HG03045 (cell line): ENCODE measurements around the gene TEX2.

Experiments used
- ATAC-seq: cut with Tn5 transposase; IDR thresholded peaks from one replicate; pipeline ENCODE4 v1.9.1; 2021; ENCODE audit warnings: mild to moderate bottlenecking, moderate library complexity; ENCODE audit not compliant: unreplicated experiment

The TEX2 gene

DNA sequence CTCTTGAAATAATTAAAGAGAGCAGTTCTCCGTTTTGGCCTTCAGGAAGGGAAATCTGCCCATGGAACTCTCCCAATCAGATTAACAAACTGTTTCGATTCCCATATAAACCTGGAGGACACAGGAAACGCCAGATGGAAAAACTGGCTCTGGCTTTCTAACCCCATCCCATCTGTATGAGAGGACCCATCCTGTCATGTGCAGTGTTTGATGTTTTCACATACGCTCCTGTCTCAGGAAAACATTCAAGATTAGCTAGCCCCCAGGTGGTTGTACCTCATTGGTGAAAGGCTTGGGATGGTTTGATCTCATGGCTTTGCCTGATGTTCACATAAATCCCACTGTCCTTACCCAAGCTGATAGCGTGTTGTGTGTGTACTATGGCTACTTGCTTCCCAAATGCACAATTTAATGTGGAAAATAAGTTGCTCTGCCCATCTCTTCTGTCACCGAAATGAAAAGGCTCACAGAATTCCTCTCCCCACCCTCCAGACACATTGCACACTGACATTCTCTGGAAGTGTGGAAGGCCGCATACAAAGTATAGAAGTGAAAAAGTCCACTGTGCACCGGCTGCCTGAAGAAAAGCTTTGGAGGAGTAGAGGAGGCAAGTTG lies 114.9 kb downstream of the TEX2 start:
- ATAC-seq = no peak

DNA sequence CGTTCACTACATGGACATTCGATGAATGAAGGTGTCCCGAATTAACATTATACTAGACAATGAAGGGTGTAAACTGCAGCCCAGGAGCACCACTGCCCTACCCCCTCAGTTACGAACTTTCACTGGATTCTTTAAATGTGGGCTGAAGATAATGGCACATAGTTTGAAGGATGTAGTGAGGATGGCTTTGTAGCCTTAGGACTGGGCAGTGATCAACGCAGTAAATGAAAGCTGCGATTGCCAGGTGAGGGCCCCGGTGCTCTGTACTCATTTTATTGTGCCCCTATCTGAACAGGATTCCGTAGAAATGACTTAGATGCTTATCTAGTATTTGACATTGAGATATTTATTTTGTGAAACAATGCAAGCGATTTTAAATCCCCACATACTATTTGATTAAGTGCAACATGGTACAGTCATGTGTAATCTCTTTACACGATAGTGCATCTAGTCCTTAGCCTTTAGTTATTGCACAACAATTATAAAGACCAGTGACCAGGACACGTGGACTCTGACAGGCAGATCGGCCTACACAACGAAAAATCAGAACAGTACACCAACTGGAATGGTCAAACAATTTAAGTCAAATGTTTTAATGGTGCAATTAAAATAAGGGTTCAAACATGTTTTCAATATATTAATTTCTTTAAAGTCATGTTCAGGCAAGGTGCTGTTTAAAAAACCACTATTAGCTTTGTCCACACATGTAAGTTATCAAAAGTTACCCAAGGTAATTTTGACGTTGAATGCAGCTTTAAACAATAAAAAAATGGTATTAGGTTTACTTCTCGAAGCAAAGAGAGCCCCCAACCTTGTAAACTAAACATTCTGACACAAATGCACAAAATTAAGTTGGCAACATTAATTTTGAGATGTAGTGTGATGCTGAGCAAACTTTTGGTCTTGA lies 115.7 kb downstream of the TEX2 start:
- ATAC-seq = no peak

DNA sequence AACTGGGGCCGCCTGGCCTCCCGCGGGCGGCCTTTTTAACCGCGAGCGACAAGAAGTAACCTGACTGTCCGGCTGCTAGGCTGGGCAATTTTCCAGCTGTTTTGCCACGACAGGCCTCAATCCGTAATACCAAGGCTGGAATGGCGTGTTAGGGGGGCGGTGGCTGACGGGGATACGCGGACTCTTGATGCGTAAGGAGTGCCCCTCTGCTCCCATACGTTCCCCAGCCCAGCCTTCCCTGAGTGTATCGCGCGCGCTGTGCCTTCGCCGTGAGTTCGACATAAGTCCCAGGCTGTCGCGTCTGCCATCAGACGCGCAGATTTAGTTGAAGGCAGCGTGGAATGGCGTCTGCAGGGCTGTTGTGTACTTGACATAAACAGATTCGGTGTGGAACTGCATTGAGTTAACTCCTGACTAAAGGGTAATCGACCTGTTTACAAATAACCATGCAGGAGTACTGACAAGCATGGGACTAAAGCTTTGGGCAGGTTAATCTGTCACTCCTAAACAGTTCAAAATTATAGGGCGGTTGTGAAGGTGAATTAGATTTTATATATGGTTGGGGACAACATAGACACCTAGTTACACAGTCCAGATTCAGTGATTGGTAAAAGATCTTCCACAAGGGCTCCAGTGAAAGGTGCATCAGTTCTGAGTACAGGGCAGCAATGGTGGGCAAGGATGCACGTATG lies 116.5 kb downstream of the TEX2 start:
- no peak for ATAC-seq

DNA sequence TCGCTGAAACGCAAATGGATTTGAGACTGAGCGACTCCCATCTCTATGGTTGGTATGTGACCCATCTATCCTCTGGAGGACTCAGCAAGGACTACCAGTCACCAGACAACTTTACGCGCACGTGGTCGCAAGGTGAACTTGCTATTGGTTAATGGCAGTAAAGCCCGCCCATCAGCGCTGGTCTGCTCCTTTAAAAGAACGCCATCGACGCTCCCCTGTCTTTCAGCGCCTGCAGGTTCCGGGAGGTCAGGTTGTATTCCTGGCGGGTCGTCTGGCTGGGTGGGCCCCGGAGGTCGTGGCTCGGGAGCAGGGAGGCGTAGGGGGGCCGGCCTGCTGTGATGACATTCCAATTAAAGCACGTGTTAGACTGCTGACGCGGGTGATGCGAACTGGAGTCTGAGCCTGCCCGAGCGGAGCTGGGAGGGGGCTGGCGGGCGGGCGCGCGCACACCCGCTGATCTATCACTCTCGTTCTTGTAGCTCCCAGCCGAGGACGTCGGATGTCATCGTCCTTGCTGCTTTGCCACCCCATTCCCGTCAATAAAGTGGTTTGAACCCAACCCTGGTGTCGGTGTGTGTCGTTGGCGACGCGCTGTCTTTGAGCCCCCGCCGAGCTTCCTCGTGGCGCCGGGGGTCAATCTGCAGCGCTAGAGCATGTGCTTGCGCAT lies 117.2 kb downstream of the TEX2 start:
- peak; percentile 91 for ATAC-seq

DNA sequence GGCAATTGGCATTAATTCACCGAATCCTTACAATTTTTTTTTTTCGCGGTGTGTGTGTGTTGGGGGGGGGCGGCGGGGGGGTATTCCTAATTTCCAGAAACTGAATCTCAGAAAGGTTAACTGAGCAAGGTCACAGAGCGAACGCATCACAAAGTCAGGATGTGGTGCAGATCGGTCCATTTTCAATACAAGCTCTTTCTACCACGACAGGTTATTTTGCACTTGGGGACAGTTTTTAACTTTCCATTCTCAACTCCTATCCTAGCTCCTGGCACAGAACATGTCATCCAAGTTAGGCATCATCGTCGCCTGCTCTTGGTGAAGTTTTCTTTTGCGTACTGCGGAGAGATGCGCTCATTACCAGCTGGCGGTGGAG lies 117.7 kb downstream of the TEX2 start:
- no peak for ATAC-seq

DNA sequence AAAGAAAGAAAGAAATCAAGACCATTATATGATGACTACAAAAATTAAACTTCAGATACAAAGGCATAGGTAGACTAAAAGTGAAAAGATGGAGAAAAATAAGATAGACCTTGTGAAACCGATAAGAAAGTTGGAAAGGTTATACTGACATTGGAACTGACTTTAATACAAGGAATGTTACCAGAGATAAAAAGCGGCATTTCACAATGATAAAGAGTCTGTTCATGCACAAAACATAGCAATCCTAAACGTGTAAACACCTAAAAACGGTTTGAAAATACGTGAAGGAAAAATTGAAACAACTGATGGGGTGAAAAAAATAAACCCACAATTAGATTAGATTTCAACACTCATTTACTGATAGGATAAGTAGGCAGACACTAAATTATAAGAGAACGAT lies 123.5 kb downstream of the TEX2 start:
- no peak for ATAC-seq

DNA sequence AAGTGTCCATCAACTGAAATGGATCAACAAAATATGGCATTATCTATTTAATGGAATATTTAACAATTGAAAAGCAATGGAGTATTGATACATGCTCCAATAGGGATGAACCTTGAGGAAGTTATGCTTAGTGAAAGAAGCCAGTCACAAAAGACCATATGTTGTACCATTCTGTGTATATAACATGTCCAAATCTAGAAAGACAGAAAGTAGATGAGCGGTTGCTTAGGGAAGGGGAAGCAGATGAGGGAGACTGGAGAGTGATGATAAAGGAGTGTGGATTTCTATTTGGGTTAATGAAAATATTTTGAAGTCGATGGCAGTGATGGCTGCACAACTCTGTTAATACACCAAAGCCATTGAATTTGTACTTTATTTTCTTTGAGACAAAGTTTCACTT lies 124.6 kb downstream of the TEX2 start:
- no peak for ATAC-seq

DNA sequence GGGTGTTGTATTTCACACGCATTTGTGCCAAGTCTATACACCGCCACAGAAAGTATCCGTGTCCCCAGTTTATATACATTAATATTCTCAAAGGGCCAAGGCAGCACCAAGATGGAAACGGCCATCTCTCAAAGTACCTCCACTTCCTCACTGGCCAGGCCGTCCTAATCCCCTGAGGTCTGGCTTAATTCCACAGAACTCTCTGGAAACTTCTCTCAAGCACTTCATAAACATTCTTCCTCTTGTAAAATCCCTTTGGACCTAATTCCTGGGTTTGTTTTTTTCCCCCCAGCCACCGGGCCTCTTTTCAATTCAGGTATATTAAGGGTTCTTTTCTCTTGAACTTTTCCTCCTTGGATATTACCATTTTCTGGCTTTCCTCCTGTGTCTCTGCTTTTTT lies 128.1 kb downstream of the TEX2 start:
- ATAC-seq = no peak

DNA sequence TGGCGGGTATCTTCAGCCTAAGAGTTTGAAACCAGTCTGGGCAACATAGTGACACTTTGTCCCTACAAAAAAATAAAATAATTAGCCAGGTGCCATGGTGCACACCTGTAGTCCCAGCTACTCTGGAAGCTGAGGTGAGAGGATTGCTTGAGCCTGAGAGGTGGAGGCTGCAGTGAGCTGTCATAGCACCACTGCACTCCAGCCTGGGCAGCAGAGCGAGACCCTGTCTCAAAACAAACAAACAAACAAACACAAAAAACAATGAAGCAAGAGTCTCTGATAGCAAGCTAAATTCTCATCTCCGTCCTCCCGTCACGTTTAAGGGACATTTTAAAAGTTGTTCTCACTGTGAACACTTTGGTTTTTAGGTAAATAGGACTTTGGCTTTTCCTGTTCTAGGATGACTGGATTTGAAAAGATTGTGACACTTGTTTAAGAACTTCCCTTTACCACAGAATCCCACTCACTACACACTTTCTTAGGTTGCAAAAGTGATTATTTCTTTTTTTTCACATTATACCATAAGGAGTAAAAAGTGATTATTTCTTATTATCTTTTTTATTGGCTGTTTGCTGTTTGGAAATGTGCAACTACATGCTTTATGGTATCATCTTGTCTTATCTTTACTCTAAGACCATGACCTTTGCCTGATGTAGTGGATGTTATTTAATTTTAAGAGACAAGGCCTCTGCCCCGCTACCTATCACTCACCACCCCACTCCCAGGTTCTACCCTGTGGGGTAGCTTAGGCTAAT lies 128.7 kb downstream of the TEX2 start:
- ATAC-seq = no peak

DNA sequence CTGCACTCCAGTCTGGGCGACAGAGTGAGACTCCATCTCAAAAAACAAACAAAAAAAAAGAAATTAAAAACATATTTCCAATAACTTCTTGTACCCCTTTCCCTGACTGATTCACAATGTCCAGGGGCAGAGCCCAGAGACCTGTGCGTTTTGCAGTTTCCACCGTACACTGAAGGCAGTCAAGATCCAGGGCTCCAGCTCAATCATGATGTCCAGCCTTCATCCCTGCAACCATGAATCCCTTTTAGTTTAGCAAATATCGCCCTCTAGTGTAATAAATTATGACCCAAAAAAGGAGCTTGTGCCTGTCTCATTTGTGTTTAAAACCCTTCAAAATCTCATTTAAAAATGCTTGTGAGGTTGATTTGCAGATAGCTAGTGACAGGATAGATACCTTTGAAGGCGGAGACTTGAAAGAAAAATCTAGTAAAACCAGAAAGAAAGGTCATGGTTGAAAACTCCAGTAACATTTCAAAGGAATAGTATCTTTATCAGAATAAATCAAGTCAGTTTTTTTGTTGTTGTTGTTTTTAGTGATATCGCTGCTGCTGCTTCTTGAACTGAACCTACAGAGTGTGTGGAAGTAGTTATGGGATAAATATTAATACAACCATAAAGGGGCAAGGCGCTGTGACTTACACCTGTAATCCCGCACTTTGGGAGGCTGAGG lies 129.4 kb downstream of the TEX2 start:
- ATAC-seq = no peak

DNA sequence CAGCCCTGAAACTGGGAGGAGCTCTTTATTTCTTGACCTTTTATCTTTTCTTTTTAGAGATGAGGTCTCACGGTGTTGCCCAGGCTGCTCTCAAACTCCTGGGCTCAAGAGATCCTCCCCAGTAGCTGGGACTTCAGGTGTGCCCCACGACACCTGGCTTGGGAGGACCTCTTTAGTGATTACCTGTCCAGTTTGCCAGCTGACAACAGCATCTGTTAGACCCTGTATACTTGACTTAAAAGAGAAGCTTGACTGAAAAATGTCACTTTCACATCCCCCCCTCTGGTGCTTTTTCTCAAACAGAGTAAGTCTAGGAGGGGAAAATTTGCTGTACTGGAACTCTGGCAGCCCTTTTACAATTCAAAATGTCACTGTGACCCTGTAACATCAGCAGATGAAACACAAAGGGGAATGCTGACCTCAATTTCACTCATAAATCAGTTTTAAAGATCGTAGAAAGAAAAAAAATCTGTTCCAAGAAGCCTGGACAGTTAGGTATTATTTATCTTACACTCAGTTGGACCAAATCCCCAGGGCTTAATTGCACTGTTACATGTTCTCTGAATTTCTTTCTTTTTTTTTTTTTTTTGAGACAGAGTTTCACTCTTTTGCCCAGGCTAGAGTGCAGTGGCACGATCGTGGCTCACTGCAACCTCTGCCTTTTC lies 131.3 kb downstream of the TEX2 start:
- no peak for ATAC-seq

DNA sequence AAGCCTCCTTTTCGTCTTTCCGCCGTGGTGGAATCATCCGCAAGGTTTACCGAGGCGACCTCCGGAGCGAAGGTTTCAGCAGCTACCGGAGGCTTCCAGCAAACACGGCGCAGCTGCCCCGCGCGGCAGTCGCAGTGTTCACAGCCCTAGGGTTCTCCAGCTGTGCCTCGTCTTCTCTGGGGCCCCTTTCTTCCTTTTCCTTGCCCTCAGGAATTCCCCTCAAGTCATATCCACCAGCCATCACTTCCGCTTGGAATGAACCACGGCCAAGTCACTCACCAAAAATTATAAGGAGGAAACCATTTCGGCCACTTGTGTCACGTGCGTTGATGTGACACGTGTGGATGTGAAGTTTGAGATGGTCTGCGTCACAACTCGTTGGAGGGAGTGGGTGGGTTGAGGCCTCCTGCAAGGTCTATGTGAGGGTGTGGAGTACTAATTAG lies 132.5 kb downstream of the TEX2 start:
- ATAC-seq = peak; percentile 16

DNA sequence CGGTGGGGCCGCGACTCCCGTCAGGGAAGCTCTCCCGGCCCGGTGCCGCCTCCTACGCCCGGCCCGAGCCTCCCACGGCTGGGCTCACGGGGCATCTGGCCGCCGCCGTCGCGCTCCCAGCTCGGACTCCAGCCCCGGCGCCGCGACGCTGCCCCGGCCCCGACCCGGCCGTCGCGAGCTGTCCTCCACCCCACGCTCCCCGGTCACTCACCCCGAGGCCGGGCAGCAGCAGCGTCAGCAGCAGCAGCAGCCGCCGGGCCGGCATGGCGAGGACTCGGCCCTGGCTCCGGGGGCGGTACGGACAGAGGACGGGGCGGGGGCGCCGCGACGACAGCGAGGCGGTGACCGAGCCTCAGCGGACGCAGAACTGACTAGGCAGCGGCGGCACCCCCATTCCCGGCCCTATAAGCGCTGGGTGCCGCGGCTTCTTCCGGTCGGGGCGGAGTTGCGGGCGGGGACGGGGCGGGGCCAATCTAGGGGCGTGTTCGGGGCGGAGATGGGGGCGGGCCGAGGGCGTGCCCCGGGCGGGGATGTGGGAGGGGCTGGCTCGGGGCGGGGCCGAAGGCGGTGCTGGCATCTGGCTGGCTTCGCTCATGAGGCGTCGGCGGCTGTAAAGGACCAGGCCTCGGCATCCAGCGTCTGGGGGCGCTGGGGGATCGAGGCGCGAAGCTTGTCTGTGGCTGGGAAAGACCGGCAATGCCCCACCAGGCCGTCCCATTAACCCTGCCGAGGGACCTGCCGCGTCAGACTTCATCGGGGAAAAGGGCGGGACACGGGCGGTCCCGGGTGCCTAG lies 133.1 kb downstream of the TEX2 start, which contains the start of gene ERN1:
Gene ERN1, minus strand, starts transcription at position 380 of the 794 bp plus-strand sequence. Its CDS starts 115 bp downstream, at position 265.
- peak; percentile 78 for ATAC-seq

DNA sequence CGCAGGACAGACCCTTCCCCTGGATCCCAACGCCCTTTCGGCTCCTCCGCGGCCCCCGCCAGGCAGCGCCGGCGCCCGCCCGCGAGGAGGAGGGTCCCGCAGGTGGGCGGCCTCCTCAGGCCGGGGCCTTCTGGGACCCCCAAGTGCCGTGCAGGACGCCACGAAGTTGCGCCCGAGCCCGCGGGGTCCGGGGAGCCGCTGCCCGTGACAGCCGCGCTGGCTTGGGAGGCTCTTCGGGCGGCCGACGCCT lies 133.6 kb downstream of the TEX2 start:
- peak; percentile 11 for ATAC-seq

DNA sequence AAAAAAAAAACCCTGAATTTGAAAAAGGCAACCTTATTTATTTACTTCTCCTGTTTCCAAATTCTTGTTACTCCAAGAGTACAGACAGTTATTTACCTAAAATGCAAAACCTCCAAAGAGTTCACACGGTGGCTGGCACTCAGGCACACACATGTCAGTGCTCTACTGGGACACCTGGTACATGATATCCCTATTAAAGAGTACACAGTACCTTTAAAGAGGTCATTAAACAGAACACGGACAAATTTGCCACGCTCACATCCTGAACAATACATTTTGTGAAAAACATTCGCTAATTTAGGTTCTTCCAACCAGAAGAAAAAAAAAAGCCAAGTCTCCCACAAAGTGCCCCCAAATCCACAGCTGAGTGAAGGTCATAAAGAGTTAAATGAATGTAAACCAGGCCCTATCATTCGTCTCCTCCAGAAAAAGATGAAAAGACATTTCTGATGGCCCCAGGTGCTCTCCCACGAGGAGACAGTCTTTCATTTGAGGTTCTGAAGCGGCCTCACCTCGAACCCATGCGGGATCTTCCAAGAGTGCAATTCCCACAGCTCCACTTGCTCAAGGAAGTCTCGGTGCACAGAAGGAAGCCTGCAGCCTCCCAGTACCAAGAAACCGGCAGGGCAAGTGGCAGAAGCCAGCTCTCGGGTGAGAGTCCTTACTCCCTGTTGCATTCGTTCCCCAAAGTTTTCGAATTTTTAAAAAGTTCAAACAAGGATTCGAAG lies 134.1 kb downstream of the TEX2 start:
- no peak for ATAC-seq

DNA sequence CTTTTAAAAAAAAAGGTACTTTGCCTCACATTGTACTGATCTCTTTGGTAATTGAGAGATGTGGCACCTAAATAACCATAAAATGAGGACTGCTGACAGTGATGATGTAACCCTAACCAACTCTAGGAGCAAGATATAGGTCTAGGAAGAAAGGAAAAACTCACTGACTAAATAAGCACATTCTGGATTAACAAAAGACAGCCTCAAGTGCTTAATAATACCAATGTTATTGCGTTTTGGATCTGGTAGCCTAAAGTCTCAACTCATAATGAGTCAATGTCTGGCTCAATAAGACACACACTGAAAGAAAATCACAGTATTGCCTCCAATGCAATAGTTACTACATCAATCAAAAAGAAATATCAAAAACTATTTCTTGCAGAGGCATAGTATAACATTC lies 136.1 kb downstream of the TEX2 start:
- ATAC-seq = no peak

DNA sequence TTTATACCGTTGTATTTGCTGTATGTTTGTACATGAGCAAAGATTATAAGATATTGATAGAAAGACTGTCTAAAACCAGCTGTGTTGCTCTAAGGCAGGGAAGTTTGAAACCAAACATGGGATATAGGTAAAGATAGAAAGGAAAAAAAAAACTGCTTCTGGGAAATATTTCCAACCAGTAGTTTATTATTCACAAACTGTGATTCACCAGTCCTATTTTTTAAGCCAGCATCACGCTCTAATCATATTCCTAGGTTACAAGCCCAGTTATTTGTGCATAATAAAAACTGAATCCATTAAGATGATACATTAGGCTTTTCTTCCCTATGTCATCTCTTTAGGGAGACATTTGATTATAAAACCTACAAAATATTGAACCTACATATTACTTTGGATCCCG lies 137.1 kb downstream of the TEX2 start:
- ATAC-seq = no peak

DNA sequence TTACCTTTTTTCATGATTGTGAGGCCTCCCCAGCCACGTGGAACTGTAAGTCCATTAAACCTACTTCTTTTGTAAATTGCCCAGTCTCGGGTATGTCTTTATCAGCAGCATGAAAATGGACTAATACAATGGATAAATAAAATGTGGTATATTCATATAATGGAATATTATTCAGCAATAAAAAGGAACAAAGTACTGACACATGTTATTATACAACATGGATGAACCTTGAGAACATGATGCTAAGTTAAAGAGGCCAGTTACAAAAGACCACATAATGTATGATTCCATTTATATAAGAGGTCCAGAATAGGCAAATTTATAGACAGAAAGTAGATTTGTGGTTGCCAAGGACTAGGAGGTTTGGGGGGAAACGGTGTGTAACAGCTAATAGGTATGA lies 138.5 kb downstream of the TEX2 start:
- ATAC-seq = no peak
